WTC11 (cell line): ENCODE results near the gene BTBD2. TPM values are rescaled to one million over a fixed set of nuclear protein-coding genes. Genes with fewer than 3 reads are reported as not detected.

Experiments used
- ATAC-seq: fragments of 200-7000 bp; cut with Tn5 transposase; 2 replicates; pipeline ENCODE4 v1.10.0; 2021; ENCODE audit warnings: mild to moderate bottlenecking, moderate library complexity
- CTCF ChIA-PET: fragments of 300-600 bp; sonication (Branson Sonifier 250); formaldehyde crosslinking; loops from one replicate; lab custom pipeline; 2021; ENCODE audit warnings: antibody characterized with exemption; lab: Charles Lee
- POLR2A ChIA-PET: fragments of 350-600 bp; sonication (Branson Sonifier 250); formaldehyde crosslinking; loops from one replicate; lab custom pipeline; 2021; ENCODE audit warnings: antibody characterized with exemption; lab: Charles Lee
- DNase-seq: peaks from one replicate; pipeline ENCODE4 v3.0.0; 2021; ENCODE audit warnings: low spot score
- H3K27ac Mint-ChIP-seq: 2 replicates; pipeline ENCODE4 v1.8.0; 2021; ENCODE audit warnings: mixed read lengths
- H3K27me3 Mint-ChIP-seq: 2 replicates; pipeline ENCODE4 v1.8.0; 2021; ENCODE audit warnings: low read depth, mild to moderate bottlenecking, moderate library complexity, mixed read lengths
- H3K36me3 Mint-ChIP-seq: 2 replicates; pipeline ENCODE4 v1.8.0; 2021; ENCODE audit warnings: mixed read lengths
- H3K4me1 Mint-ChIP-seq: 2 replicates; pipeline ENCODE4 v1.8.0; 2022; ENCODE audit warnings: mixed read lengths
- H3K4me3 Mint-ChIP-seq: 2 replicates; pipeline ENCODE4 v1.8.0; 2021; ENCODE audit warnings: mild to moderate bottlenecking, moderate library complexity, mixed read lengths
- H3K9me3 Mint-ChIP-seq: 2 replicates; pipeline ENCODE4 v1.8.0; 2021; ENCODE audit warnings: mixed read lengths
- NFE2L1 ChIP-seq: sonication (generic); formaldehyde crosslinking; IDR thresholded peaks from 2 replicates; pipeline ENCODE4 v1.8.1; 2023; ENCODE audit warnings: missing genetic modification reagents
- NR2C2 ChIP-seq: sonication (generic); formaldehyde crosslinking; IDR thresholded peaks from 2 replicates; pipeline ENCODE4 v1.8.0; 2022; ENCODE audit warnings: mild to moderate bottlenecking, missing genetic modification reagents
- PRRX2 ChIP-seq: fragments of 250-450 bp; sonication (Bioruptor Pico); IDR thresholded peaks from 2 replicates; pipeline ENCODE4 v1.8.0; 2021; ENCODE audit warnings: mild to moderate bottlenecking
- SOX15 ChIP-seq: fragments of 250-450 bp; sonication (Bioruptor Pico); IDR thresholded peaks from 2 replicates; pipeline ENCODE4 v1.9.0; 2021; ENCODE audit warnings: mild to moderate bottlenecking
- ZNF232 ChIP-seq: sonication (generic); formaldehyde crosslinking; IDR thresholded peaks from 2 replicates; pipeline ENCODE4 v1.8.0; 2022; ENCODE audit warnings: mild to moderate bottlenecking, missing genetic modification reagents
- total RNA-seq: library from RNA; stranded (reverse); gene quantifications from 3 replicates; pipeline ENCODE4 v1.2.3, GENCODE V29; 2021
- TF ChIP-seq, protein P1 (sequence below): fragments of 250-450 bp; sonication (Bioruptor Pico); IDR thresholded peaks from 2 replicates; pipeline ENCODE4 v1.9.0; 2021; ENCODE audit warnings: mild to moderate bottlenecking
- TF ChIP-seq, protein P2 (sequence below): sonication (generic); formaldehyde crosslinking; IDR thresholded peaks from 2 replicates; pipeline ENCODE4 v1.8.0; 2022; ENCODE audit warnings: missing genetic modification reagents
- TF ChIP-seq, protein P3 (sequence below): sonication (generic); formaldehyde crosslinking; IDR thresholded peaks from 2 replicates; pipeline ENCODE4 v1.8.0; 2023; ENCODE audit warnings: missing genetic modification reagents, mild to moderate bottlenecking, borderline replicate concordance
- TF ChIP-seq, protein P4 (sequence below): sonication (generic); formaldehyde crosslinking; conservative IDR thresholded peaks from 2 replicates; pipeline ENCODE4 v1.8.1; 2023; ENCODE audit warnings: mild to moderate bottlenecking, low read depth, missing genetic modification reagents, moderate library complexity
- TF ChIP-seq, protein P5 (sequence below): sonication (generic); formaldehyde crosslinking; IDR thresholded peaks from 2 replicates; pipeline ENCODE4 v1.8.1; 2023; ENCODE audit warnings: mild to moderate bottlenecking, missing genetic modification reagents, moderate library complexity

Gene BTBD2
- total RNA-seq, 1 experiment from 2014 or later, result 106 TPM

DNA sequence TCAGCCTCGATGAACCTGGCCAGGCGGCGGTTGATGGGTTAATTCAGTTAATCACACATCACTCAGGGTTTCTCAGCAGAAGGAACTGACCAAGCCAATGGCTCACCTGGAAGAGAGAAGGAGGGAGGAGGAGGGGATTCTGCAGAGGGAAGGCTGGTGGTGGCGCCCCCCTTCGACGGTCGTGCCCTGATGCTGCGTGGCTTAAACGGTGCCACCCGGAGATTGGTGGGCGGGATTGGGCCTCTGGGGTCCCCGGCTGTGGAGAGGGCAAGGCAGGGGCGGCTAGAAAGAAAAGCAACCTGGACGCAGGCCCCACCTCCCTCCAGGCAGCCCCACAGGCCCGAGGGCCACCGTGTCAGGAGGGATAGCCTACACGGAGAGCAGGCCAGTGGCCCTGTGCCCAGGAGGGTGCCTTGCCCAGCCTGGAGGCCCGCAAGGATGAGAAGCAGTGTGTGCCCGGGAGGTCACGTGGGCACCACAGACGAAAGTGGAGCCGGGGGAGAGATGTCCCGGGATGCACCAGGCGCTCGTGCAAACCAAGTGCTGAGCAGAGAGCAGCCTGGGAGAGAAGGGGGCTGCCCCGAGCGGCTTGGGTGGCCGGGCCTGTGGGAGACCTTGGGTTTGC lies 58.5 kb downstream of the BTBD2 start:
- no peak overlapping the region for H3K4me3 Mint-ChIP-seq
- H3K4me1 Mint-ChIP-seq, result peaks cover 4% of the 10 kb centered on the region; the same call in 1 of the 2 replicates
- ATAC-seq, result peak; percentile 57
- H3K27me3 Mint-ChIP-seq, result no peaks in the 10 kb centered on the region
- CTCF ChIA-PET, result interaction anchor here (1.1 to 1.6 kb wide), 3 partner anchors 11 to 119 kb away, joined by 3 to 10 read pairs (median 3); no protein-coding TSS in a partner anchor
- no peaks in the 10 kb centered on the region for H3K36me3 Mint-ChIP-seq
- peak overlapping the region; percentile 79; the same call in 1 of the 2 replicates for H3K27ac Mint-ChIP-seq
- TF ChIP-seq, protein P1, sequence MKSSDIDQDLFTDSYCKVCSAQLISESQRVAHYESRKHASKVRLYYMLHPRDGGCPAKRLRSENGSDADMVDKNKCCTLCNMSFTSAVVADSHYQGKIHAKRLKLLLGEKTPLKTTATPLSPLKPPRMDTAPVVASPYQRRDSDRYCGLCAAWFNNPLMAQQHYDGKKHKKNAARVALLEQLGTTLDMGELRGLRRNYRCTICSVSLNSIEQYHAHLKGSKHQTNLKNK, result no peak
- TF ChIP-seq, all 79 proteins: peak for 0
- POLR2A ChIA-PET, result no interaction called here
- DNase-seq, result peak; percentile 64
- no peaks in the 10 kb centered on the region for H3K9me3 Mint-ChIP-seq

DNA sequence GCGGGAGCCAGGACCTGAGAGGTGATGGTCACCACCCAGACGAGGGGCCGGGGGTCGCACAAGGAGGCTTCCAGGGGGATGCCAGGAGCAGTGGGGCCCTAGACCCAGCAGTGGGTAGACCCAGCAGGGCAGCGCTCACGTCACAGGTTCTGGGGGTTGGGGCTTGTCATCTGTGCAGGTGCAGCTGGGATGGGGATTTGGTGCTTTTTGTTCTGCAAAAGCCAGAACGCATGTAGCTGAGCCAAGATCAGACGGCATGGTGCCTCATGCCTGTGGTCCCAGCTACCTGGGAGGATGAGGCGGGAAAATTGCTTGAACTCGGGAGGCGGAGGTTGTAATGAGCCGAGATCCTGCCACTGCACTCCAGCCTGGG lies 59.4 kb downstream of the BTBD2 start:
- CTCF ChIA-PET, result interaction anchor here (0.6 to 1.6 kb wide), 5 partner anchors 10 to 118 kb away, joined by 3 to 10 read pairs (median 3); no protein-coding TSS in a partner anchor

More for the DNA sequence above, 59.4 kb downstream of the BTBD2 start:
- DNase-seq (no peak), ATAC-seq (no peak)
- TF ChIP-seq, protein P2, sequence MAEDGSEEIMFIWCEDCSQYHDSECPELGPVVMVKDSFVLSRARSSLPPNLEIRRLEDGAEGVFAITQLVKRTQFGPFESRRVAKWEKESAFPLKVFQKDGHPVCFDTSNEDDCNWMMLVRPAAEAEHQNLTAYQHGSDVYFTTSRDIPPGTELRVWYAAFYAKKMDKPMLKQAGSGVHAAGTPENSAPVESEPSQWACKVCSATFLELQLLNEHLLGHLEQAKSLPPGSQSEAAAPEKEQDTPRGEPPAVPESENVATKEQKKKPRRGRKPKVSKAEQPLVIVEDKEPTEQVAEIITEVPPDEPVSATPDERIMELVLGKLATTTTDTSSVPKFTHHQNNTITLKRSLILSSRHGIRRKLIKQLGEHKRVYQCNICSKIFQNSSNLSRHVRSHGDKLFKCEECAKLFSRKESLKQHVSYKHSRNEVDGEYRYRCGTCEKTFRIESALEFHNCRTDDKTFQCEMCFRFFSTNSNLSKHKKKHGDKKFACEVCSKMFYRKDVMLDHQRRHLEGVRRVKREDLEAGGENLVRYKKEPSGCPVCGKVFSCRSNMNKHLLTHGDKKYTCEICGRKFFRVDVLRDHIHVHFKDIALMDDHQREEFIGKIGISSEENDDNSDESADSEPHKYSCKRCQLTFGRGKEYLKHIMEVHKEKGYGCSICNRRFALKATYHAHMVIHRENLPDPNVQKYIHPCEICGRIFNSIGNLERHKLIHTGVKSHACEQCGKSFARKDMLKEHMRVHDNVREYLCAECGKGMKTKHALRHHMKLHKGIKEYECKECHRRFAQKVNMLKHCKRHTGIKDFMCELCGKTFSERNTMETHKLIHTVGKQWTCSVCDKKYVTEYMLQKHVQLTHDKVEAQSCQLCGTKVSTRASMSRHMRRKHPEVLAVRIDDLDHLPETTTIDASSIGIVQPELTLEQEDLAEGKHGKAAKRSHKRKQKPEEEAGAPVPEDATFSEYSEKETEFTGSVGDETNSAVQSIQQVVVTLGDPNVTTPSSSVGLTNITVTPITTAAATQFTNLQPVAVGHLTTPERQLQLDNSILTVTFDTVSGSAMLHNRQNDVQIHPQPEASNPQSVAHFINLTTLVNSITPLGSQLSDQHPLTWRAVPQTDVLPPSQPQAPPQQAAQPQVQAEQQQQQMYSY (CRISPR knock-in tag), result no peak
- TF ChIP-seq ZNF232 (CRISPR knock-in tag) (no peak), PRRX2 (no peak), NFE2L1 (CRISPR knock-in tag) (no peak), SOX15 (no peak), NR2C2 (CRISPR knock-in tag) (no peak)
- TF ChIP-seq, protein P3, sequence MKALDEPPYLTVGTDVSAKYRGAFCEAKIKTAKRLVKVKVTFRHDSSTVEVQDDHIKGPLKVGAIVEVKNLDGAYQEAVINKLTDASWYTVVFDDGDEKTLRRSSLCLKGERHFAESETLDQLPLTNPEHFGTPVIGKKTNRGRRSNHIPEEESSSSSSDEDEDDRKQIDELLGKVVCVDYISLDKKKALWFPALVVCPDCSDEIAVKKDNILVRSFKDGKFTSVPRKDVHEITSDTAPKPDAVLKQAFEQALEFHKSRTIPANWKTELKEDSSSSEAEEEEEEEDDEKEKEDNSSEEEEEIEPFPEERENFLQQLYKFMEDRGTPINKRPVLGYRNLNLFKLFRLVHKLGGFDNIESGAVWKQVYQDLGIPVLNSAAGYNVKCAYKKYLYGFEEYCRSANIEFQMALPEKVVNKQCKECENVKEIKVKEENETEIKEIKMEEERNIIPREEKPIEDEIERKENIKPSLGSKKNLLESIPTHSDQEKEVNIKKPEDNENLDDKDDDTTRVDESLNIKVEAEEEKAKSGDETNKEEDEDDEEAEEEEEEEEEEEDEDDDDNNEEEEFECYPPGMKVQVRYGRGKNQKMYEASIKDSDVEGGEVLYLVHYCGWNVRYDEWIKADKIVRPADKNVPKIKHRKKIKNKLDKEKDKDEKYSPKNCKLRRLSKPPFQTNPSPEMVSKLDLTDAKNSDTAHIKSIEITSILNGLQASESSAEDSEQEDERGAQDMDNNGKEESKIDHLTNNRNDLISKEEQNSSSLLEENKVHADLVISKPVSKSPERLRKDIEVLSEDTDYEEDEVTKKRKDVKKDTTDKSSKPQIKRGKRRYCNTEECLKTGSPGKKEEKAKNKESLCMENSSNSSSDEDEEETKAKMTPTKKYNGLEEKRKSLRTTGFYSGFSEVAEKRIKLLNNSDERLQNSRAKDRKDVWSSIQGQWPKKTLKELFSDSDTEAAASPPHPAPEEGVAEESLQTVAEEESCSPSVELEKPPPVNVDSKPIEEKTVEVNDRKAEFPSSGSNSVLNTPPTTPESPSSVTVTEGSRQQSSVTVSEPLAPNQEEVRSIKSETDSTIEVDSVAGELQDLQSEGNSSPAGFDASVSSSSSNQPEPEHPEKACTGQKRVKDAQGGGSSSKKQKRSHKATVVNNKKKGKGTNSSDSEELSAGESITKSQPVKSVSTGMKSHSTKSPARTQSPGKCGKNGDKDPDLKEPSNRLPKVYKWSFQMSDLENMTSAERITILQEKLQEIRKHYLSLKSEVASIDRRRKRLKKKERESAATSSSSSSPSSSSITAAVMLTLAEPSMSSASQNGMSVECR, result no peak
- TF ChIP-seq, protein P4, sequence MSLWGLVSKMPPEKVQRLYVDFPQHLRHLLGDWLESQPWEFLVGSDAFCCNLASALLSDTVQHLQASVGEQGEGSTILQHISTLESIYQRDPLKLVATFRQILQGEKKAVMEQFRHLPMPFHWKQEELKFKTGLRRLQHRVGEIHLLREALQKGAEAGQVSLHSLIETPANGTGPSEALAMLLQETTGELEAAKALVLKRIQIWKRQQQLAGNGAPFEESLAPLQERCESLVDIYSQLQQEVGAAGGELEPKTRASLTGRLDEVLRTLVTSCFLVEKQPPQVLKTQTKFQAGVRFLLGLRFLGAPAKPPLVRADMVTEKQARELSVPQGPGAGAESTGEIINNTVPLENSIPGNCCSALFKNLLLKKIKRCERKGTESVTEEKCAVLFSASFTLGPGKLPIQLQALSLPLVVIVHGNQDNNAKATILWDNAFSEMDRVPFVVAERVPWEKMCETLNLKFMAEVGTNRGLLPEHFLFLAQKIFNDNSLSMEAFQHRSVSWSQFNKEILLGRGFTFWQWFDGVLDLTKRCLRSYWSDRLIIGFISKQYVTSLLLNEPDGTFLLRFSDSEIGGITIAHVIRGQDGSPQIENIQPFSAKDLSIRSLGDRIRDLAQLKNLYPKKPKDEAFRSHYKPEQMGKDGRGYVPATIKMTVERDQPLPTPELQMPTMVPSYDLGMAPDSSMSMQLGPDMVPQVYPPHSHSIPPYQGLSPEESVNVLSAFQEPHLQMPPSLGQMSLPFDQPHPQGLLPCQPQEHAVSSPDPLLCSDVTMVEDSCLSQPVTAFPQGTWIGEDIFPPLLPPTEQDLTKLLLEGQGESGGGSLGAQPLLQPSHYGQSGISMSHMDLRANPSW (CRISPR knock-in tag), result no peak
- TF ChIP-seq, protein P5, sequence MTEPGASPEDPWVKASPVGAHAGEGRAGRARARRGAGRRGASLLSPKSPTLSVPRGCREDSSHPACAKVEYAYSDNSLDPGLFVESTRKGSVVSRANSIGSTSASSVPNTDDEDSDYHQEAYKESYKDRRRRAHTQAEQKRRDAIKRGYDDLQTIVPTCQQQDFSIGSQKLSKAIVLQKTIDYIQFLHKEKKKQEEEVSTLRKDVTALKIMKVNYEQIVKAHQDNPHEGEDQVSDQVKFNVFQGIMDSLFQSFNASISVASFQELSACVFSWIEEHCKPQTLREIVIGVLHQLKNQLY, result no peak
- TF ChIP-seq, all 79 proteins: peak for 0
- H3K9me3 Mint-ChIP-seq, result no peaks in the 10 kb centered on the region
- H3K27me3 Mint-ChIP-seq, result no peaks in the 10 kb centered on the region
- POLR2A ChIA-PET, result interaction anchor here (0.6 kb wide), 1 partner anchor 10 kb away, joined by 3 read pairs; no protein-coding TSS in a partner anchor
- H3K4me1 Mint-ChIP-seq, result peaks cover 4% of the 10 kb centered on the region; the same call in 1 of the 2 replicates
- H3K4me3 Mint-ChIP-seq, result no peak overlapping the region
- peak overlapping the region; percentile 27; the same call in 1 of the 2 replicates for H3K27ac Mint-ChIP-seq
- H3K36me3 Mint-ChIP-seq, result no peaks in the 10 kb centered on the region
